Measurements from ENCODE around the gene ZNF786.
"Not testable (repeated sequence)": the region's sequence is repeated elsewhere in the genome, so short reads cannot be mapped to it uniquely, and the experiment has no call there.

Gene ZNF786

DNA sequence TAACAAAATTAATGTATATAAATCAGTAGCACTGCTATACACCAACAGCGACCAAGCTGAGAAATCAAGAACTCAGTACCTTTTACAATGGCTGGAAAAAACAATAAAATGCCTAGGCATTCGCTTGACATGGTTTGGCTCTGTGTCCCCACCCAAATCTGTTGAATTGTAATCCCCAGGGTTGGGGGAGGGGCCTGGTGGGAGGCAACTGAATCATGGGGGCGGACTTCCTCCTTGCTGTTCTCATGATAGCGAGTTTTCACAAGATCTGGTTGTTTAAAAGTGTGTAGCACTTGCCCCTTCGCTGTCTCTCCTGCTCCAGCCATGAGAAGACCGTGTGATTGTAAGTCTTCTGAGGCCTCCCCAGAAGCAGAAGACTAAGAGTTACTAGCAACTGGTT is 8.6 kb downstream of the ZNF786 start:
- no peak for DNase-seq (ENCODE audit: low read depth)

DNA sequence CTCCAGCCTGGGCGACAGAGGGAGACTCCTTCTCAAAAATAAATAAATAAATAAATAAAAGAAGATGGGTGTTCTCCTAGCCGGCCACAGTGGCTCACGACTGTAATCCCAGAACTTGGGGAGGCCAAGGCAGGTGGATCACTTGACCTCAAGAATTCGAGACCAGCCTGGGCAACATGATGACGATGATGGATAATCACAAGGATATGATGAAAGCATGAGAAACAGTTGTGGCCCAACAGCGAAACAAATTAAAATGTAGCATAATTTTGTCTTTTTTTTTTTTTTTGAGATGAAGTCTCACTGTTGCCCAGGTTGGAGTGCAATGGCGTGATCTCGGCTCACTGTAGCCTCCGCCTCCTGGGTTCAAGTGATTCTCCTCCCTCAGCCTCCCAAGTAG is 12.9 kb downstream of the ZNF786 start:
- DNase-seq (ENCODE audit: low read depth): no peak

DNA sequence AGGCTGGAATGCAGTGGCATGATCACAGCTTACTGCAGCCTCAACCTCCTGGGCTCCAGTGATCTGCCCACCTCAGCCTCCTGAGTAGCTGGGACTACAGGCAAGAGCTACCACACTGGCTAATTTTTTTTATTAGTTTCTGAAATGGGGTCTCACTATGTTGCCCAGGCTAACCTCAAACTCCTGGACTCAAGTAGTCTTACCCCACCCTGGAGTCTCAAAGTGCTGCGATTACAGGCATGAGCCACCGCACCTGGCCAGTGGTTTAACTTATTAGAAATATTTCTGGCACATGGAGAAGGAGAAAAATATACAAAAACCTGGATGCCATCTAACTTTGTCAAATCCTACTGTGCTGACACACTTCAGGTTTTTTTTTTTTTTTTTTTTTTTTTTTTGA is 15.2 kb downstream of the ZNF786 start:
- DNase-seq (ENCODE audit: low read depth): no peak

DNA sequence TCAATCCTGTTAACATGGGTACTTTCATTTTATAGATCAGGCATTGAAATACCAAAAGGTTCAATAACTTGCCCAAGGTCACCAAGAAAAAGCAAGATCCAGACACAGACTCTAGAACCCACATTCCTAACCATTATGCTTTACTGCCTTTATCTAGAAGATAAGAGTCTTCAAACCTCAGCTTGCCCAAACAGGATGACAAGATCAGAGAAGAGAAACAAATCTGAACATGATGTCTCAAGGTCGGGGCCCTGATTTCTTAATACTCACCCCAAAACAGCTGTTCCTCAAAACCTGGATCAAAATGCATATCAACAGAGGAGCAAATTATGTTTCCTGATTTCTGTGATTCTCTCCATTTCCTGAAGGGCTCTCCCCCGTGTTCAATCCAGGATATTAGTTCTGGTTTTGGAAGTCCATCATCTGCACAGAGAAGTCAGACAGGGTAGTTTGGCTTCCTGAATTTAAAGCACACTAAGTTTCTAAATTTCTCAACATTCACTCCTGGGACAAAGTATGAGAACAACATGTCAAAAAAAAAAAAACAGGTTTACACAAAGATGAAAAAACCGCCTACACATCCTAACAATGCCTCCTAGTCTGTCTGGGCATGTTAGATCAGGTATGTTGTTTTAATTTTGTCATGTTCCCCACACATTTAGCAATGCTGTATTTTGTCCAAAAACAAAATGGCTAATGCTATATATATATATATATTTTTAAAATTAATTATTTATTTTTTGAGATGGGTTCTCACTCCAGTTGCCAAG is 16.2 kb downstream of the ZNF786 start:
- no peak for DNase-seq (ENCODE audit: low read depth)

DNA sequence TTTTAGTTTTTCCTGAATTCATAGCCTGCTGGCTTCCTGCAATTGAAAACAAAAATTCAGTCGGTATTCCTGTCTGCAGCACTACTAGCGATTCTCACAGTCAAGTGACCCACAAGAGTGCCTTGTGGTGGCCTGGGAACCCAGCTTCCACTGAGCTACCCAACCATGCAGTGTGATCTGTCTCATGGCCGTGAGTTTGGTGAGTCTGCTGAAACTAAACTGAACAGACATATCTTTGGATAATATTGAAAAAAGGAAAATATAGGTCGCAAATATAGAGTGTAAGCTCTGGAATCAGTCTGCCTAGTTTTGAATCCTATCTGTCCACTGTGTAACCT is 18.1 kb downstream of the ZNF786 start:
- no peak for DNase-seq (ENCODE audit: low read depth)

DNA sequence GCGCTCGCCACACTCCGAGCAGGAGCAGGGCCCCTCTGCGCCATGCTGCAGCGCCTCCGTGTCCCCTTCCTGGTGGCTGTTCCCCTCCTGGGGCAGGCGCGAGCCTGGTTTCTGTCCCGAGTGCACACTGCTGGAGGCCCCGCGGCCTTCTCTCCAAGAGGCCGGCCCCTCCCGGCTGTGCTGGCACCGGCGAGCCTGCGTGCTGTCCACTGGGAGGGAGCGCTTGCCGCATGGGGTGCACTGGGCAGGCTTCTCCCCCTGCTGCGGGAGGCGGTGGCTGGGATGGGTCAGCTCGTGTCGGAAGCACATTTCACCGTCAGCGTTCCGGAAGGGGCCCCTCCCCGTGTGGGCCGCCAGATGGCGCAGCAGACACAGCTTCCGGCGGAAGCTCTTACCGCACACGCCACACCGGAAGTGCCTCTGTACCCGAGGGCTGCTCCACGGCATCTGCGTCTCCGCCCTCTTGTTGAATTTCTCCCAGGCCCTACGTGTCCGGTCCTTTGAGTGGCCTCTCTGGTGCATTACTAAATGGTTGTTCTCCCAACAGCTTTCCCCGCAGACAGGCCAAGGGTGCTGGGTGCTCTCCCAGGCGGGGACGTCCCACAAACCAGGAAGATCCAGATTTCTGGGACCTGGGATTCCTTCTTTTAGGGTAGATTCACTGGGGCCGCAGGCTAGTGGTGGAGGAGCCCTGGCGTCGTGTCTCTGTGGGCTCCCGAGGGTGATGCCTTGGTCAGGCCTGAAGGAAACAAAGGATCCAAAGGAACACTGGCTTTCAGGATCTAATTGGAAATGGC is 18.7 kb downstream of the ZNF786 start:
- no peak for DNase-seq (ENCODE audit: low read depth)

DNA sequence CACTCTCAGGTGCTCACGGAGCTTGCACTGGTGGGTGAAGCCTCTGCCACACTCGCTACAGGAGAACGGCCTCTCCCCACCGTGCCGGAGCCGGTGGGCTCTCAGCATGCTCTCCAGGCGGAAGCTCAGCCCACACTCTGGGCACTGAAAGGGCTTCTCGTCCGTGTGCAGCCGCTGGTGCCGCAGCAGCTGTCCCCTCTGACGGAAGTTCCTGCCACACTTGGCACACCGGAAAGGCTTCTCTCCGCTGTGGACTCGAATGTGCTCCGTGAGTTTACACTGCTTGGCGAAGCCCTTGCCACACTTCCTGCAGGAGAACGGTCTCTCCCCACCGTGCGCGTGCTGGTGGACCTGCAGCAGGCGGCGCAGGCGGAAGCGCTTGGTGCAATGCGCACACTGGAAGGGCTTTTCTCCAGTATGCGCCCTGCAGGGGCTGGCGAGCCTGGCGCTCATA is 19.3 kb downstream of the ZNF786 start:
- no peak for DNase-seq (ENCODE audit: low read depth)

DNA sequence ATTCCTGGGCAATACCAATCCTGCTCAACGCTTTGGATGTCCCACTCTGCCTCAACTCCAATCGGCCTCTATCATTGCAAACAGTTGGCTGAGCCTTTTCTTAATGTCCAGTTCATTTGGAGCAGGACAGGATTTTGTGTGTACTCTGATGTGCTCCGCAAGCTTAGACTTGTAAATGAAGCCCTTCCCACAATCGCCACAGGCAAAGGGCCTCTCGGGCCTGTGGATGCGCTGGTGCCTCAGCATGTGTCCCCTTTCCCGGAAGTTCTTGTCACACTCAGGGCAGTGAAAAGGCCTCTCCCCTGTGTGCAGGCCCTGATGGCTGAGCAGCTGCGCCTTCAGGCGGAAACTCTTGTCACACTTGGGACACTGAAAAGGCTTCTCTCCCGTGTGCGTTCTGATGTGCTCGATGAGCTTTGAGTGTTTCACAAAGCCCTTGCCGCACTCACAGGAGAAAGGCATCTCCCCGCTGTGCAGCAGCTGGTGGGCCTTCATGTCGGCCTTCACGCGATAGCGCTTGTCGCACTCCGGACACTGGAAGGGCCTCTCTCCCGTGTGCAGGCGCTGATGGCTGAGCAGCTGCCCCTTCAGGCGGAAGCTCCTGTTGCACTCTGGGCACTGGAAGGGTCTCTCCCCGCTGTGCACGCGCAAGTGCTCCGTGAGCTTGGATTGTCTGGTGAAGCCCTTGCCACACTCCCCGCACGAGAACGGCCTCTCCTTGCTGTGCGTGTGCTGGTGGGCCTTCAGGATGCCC is 20.0 kb downstream of the ZNF786 start:
- DNase-seq (ENCODE audit: low read depth): no peak

DNA sequence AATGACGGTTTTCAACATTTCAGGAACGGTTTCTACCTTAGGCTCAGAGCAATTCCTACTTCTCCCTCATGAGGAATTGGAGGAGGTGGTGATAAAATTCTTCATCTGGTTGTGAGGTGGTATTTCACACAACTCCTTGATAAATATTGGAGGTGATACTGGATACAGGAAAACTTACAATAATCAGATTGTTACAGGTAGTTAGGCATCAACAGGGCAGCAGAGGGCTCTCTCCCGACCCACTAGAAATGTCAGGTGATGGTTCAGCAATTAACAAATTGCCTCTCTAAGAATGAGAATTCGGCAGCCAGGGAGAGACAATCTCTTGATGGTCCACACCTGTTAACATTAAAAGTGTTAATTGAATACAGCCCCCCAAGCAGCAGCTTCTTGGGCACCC is 22.6 kb downstream of the ZNF786 start:
- DNase-seq (ENCODE audit: low read depth): no peak

DNA sequence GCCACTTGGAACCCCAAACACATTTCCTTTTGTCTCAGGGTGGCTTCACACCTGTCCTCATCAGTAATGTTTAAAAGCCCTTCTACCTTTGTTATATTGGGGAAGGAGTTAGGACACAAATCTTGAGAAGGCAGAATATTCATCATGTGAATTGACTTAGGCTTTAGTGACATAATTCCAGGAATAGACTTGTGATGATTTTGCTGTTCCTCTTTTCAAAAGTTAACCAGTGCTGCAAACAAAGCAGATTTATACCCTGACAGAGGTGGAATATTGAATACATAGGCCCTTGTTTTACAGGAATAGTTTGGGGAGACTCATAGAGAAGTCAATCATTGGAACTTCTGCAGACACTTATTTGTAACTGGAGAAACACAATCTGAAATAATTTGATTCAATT is 27.0 kb downstream of the ZNF786 start:
- no peak for DNase-seq (ENCODE audit: low read depth)

DNA sequence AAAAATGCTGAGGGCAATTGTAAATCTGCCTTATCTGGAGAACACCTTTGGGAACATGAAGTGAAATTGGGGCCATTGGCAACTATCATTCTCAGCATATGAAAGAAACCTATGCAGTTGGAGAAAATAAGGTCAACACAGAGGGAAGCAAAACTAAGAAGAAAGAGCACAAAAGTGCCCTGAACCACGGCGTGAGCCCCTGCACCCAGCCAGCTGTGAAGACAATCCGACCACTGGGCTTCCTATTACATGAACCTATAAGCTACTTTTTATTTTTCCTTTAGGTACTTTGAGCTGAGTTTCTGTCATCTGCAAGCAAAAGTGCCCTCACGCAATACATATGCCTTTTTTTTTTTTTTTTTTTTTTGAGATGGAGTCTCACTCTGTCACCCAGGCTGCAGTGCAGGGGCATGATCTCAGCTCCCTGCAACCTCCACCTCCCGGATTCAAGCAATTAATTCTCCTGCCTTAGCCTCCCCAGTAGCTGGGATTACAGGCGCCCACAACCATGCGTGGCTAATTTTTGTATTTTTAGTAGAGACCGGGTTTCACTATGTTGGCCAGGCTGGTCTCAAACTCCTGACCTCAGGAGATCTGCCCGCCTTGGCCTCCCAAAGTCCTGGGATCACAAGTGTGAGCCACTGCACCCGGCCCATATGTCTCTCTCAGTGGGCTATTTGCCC is 28.2 kb downstream of the ZNF786 start:
- not testable (repeated sequence) for DNase-seq (ENCODE audit: low read depth)

DNA sequence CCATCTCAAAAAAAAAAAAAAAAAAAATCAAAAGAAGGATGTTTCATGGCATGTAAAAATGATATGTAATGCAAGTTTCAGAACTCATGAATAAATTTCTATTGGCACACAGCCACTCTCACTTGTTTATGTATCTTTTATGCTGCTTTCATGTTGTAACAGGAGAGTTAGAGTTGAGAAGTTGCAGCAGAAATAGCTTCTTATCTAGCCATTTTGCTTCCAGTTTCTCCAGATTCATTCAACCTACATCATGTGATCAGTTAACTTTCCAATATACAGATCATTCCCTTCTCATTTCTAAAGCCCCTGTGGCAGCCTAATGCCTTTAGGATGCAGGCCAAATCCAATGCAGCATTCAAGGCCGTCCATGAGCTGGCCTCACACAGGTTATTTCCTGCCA is 30.4 kb downstream of the ZNF786 start:
- no peak for DNase-seq (ENCODE audit: low read depth)

DNA sequence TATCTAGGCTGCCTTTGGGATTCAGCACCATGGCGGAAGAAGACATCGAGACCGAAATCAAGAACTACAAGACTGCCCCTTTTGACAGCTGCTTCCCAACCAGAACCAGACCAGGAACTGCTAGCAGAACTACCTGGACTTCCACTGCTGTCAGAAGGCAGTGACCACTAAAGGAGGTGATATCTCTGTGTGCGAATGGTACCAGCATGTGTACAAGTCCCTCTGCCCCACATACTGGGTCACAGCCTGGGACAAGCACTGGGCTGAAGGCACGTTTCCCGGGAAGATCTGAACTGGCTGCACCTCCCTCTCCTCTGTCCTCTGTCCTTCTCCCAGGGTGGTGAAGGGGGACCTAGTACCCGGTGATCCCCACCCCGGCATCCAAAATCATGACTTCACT is 36.6 kb downstream of the ZNF786 start:
- no peak for DNase-seq (ENCODE audit: low read depth)

DNA sequence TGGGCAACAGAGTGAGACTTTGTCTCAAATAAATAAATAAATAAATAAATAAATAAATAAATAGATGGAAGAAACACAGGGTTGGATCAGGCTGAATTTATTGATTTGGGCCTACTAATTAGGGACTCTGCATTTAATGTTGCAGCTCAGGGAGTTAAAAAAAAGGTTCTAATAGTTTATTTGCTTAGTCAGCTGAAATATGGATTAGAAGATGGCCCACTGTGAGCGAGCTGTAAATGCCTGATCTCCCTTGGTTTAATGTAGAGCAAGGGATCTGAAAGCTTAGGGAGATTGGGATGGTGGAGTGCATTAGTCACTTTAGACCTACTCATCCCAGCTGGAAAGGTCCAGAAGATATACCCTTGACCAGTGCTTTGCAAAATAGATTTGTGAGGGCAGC is 37.1 kb downstream of the ZNF786 start:
- no peak for DNase-seq (ENCODE audit: low read depth)

DNA sequence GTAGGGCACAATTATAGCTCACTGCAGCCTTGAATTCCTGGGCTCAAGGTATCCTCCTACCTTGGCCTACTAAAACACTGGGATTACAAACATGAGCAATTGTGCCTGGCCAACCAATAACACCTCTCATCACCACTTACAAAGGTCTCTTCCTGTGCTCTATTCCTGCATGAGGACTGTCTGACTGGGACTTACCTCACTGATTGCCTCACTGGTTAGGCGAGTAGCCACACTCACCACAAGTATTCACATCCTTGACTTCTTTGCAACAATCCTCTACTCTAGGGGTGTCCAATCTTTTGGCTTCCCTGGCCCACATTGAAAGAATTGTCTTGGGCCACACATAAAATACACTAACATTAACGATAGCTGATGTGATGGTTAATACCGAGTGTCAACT is 39.6 kb downstream of the ZNF786 start:
- no peak for DNase-seq (ENCODE audit: low read depth)

DNA sequence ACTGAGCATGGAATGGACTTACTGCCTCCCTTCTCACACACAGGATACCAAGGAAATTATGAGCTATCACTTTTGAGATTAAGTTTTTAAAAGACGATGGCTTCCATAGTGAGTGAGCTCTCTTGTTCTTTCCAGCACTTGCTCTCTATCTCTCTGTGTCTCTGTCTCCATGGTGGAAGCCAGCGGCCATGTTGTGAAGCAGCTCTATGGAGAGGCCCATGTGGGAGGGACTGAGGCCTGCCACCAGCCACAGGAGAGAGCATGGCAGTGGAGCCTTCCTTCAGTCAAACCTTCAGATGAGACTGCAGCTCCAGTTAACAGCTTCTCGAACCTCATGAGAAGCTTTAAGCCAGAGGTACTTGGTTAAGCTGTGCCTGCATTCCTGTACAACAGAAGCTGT is 41.7 kb downstream of the ZNF786 start:
- no peak for DNase-seq (ENCODE audit: low read depth)

DNA sequence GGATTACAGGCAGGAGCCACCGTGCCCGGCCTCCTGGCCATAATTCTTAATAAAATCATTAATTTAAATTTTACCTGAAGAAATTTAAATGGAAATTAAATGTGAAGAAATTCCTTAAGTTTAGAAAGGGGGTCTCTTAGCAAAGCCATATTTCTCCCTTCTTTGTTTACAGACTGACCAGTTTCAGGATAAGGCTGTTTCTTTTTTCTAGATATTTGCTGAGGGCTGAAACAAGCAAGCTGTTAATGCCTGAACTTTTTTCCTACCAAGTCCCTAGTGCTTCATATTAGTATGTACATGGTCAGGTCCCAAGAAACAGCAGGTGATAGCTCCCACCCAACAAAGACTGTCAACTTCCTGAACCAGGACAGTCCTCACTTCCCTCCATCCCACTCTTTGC is 44.1 kb downstream of the ZNF786 start:
- DNase-seq (ENCODE audit: low read depth): no peak

DNA sequence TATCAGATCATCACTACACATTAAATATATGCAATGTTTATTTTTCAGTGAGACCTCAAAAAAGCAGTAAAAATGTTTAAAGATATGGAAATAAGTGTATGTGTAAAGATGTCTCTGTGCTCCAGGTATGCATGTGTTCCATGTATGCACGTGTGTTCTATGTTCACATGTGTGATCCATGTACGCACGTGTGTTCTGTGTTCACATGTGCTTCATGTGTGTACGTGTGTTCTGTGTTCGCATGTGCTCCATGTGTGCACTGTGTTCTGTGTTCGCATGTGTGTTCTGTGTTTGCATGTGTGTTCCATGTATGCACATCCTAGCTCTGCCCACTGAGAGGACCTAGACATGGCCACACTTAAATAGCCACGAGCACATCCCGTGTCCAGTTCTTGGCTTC is 46.6 kb downstream of the ZNF786 start:
- no peak for DNase-seq (ENCODE audit: low read depth)

DNA sequence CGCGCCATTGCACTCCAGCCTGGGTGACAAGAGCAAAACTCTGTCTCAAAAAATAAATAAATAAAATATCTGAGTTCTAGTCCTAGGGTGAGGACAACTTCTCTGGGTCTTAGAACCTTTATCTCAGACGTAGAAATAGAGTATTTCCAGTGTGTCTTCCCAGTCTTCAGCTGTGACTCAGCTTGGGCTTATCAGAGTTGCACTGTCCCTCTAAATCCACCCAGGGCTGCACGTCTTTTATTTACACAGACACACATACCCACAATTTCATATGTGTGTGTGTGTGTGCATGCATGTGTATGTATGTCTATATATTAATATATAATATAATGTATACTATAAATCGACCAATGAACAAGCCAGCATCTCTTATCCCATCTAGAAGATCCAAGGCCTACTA is 49.2 kb downstream of the ZNF786 start:
- no peak for DNase-seq (ENCODE audit: low read depth)

DNA sequence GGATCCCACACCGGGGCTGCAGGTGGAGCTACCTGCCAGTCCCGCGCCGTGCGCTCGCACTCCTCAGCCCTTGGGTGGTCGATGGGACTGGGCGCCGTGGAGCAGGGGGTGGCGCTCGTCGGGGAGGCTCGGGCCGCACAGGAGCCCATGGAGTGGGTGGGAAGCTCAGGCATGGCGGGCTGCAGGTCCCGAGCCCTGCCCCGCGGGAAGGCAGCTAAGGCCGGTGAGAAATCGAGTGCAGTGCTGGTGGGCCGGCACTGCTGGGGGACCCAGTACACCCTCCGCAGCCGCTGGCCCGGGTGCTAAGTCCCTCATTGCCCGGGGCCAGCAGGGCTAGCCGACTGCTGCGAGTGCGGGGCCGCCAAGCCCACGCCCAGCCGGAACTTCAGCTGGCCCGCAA is 51.9 kb downstream of the ZNF786 start:
- not testable (repeated sequence) for DNase-seq (ENCODE audit: low read depth)

DNA sequence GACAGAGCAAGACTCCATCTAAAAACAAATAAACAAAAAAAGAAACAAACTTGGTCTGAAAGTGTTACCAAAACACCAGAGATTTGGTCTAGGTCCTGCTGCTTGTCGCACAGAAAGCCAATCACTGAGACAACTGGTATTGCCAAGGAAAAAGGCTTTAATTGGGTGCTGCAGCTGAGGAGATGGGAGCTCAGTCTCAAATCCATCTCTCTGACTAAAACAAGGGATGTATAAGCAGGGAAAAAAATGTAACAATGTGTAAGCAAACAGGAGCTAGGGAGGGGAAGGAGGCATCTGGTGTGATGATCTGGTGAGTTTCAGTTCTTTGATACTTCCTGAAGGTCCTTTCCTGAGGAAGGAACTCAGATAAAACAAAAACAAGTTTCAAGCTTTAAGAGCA is 53.8 kb downstream of the ZNF786 start:
- no peak for DNase-seq (ENCODE audit: low read depth)

DNA sequence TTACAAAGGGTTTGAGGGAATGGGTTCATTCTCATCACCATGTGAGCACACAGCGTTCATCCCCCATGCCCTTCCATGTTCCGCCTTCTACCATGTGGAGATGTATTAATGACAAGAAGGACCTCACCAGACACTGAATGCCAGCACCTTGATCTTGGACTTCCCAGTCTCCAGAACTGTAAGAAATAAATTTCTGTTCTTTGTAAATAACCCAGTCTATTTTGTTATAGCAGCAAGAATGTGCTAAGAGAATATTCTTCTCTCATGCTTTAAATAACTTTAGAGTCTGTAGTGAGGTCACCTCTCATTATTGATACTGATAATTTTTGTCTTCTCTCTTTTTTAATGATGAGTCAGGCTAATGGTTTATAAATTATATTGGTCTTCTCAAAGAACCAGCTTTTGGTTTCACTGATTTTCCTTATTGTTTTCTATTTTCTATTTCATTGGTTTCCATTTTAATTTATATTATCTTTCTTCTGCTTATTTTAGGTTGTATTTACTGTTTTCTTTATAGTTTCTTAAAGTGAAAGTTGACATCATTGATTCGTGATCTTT is 59.1 kb downstream of the ZNF786 start:
- no peak for DNase-seq (ENCODE audit: low read depth)

Measured in stimulated activated CD8-positive, alpha-beta memory T cell treated with anti-CD3 and anti-CD28 coated beads, Interleukin-4, amount 100 ng/mL, for 24 hours (primary cell).